ENCODE data around the gene PRF1. TPM values are rescaled to one million over a fixed set of nuclear protein-coding genes. Genes with fewer than 3 reads are reported as not detected.

The PRF1 gene
- total and polyA plus RNA-seq, 2 donors (not counting 1 experiment from before 2014, with no cell fraction given): 1.0 to 1.9 TPM

GRCh38 chr10:70571636-70572439 lies 30.7 kb downstream of the PRF1 start:
- DNase-seq: no peak
- Histone ChIP-seq H3K4me1 (ENCODE audit: control insufficient read depth in 2 of 2, insufficient read depth in 2 of 2, low read length in 2 of 2) (peaks cover 15% of the 10 kb centered on the region in 2 donors), H3K27me3 (replicated peaks in 1 of 4; ENCODE audit: control extremely low read depth in 1 of 4, control insufficient read depth in 3 of 4, insufficient read depth in 4 of 4, low read length in 3 of 4) (no peaks in the 10 kb centered on the region), H3K36me3 (replicated peaks in 1 of 2; ENCODE audit: control extremely low read depth in 1 of 2, control insufficient read depth in 1 of 2, extremely low read depth in 1 of 2, insufficient read depth in 2 of 2, low read length in 1 of 2) (no peaks in the 10 kb centered on the region), H3K9ac (ENCODE audit: low read length) (no peak overlapping the region), H3K27ac (ENCODE audit: low read length in 2 of 2) (no peak overlapping the region), H3K4me2 (replicated peaks; ENCODE audit: low read depth, low read length, poor library complexity, severe bottlenecking) (no peak overlapping the region), H3K79me2 (ENCODE audit: control insufficient read depth, insufficient read depth, low read length) (no peaks in the 10 kb centered on the region), H2AFZ (ENCODE audit: insufficient read depth, low read depth, low read length, poor library complexity, severe bottlenecking) (no peak overlapping the region), H3K9me3 (ENCODE audit: control extremely low read depth in 1 of 3, control insufficient read depth in 2 of 3, insufficient read depth in 1 of 3, low read length in 2 of 3) (no peaks in the 10 kb centered on the region), H4K20me1 (ENCODE audit: control insufficient read depth, insufficient read depth, low read length, poor library complexity, severe bottlenecking) (no peaks in the 10 kb centered on the region), H3K4me3 (ENCODE audit: control extremely low read depth in 1 of 5, extremely low read depth in 1 of 5, insufficient read depth in 1 of 5, low read depth in 2 of 5, low read length in 4 of 5) (no peak overlapping the region)
- WGBS (ENCODE audit: insufficient coverage): 90% methylated on average over 16 of the region's 16 CpGs
- Mint-ChIP-seq H3K4me1 (peaks cover 20% of the 10 kb centered on the region), H3K27me3 (no peaks in the 10 kb centered on the region), H3K9me3 (ENCODE audit: insufficient read depth) (no peaks in the 10 kb centered on the region), H3K4me3 (no peak overlapping the region), H3K27ac (no peak overlapping the region)
- intact Hi-C loops (cut with micrococcal nuclease): no loop called here
- no peak for TF ChIP-seq EZH2 (IDR thresholded peaks at IDR 0.05; ENCODE audit: borderline replicate concordance, insufficient read depth, low read depth, low read length, poor library complexity, severe bottlenecking)
- TF ChIP-seq, protein P1, sequence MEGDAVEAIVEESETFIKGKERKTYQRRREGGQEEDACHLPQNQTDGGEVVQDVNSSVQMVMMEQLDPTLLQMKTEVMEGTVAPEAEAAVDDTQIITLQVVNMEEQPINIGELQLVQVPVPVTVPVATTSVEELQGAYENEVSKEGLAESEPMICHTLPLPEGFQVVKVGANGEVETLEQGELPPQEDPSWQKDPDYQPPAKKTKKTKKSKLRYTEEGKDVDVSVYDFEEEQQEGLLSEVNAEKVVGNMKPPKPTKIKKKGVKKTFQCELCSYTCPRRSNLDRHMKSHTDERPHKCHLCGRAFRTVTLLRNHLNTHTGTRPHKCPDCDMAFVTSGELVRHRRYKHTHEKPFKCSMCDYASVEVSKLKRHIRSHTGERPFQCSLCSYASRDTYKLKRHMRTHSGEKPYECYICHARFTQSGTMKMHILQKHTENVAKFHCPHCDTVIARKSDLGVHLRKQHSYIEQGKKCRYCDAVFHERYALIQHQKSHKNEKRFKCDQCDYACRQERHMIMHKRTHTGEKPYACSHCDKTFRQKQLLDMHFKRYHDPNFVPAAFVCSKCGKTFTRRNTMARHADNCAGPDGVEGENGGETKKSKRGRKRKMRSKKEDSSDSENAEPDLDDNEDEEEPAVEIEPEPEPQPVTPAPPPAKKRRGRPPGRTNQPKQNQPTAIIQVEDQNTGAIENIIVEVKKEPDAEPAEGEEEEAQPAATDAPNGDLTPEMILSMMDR (IDR thresholded peaks at IDR 0.05): no peak
- ChIA-PET POLR2A (no interaction called here), CTCF (no interaction called here)
- ATAC-seq (ENCODE audit: low read depth): no peak

DNA sequence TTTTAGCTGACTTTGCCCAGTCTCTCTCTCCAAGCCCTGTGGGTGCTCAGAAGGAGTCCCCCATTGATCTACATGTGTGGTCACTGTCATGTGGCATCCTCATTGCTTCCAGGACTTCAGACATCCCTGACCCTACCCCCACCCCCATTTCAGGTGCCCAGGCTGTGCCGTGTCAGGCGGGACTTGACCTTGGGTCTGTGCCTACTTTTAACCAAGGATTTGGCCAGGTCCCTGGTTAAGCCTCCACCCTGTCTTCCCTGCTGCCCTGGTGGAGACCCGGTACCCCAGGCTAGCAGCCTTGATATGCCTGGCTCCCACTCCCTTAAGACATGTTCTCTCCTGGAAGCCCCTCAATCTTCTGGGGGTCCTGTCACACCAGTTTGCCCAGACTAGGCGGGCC lies 31.3 kb downstream of the PRF1 start:
- peaks cover 14% of the 10 kb centered on the region for H3K4me1 Mint-ChIP-seq
- no peak overlapping the region for H3K4me3 Mint-ChIP-seq
- DNase-seq (no peak), ATAC-seq (ENCODE audit: low read depth) (no peak)
- Histone ChIP-seq H3K4me3 (ENCODE audit: control extremely low read depth in 1 of 5, extremely low read depth in 1 of 5, insufficient read depth in 1 of 5, low read depth in 2 of 5, low read length in 4 of 5) (no peak overlapping the region), H3K27ac (ENCODE audit: low read length in 2 of 2) (no peak overlapping the region), H3K27me3 (replicated peaks in 1 of 4; ENCODE audit: control extremely low read depth in 1 of 4, control insufficient read depth in 3 of 4, insufficient read depth in 4 of 4, low read length in 3 of 4) (no peaks in the 10 kb centered on the region), H3K4me1 (ENCODE audit: control insufficient read depth in 2 of 2, insufficient read depth in 2 of 2, low read length in 2 of 2) (peaks cover 9% of the 10 kb centered on the region in 2 donors), H4K20me1 (ENCODE audit: control insufficient read depth, insufficient read depth, low read length, poor library complexity, severe bottlenecking) (no peaks in the 10 kb centered on the region), H3K9ac (ENCODE audit: low read length) (no peak overlapping the region), H3K4me2 (replicated peaks; ENCODE audit: low read depth, low read length, poor library complexity, severe bottlenecking) (no peak overlapping the region), H3K79me2 (ENCODE audit: control insufficient read depth, insufficient read depth, low read length) (no peaks in the 10 kb centered on the region), H3K36me3 (replicated peaks in 1 of 2; ENCODE audit: control extremely low read depth in 1 of 2, control insufficient read depth in 1 of 2, extremely low read depth in 1 of 2, insufficient read depth in 2 of 2, low read length in 1 of 2) (no peaks in the 10 kb centered on the region), H3K9me3 (ENCODE audit: control extremely low read depth in 1 of 3, control insufficient read depth in 2 of 3, insufficient read depth in 1 of 3, low read length in 2 of 3) (no peaks in the 10 kb centered on the region), H2AFZ (ENCODE audit: insufficient read depth, low read depth, low read length, poor library complexity, severe bottlenecking) (no peak overlapping the region)
- 83% methylated on average over 3 of the region's 4 CpGs for WGBS (ENCODE audit: insufficient coverage)
- no peak overlapping the region for H3K27ac Mint-ChIP-seq
- ChIA-PET CTCF (no interaction called here), POLR2A (no interaction called here)
- H3K27me3 Mint-ChIP-seq: no peaks in the 10 kb centered on the region
- intact Hi-C loops (cut with micrococcal nuclease): no loop called here
- H3K9me3 Mint-ChIP-seq (ENCODE audit: insufficient read depth): no peaks in the 10 kb centered on the region
- TF ChIP-seq, protein P1 (IDR thresholded peaks at IDR 0.05): no peak
- TF ChIP-seq EZH2 (IDR thresholded peaks at IDR 0.05; ENCODE audit: borderline replicate concordance, insufficient read depth, low read depth, low read length, poor library complexity, severe bottlenecking): no peak
